ENCODE results near the gene NOS1AP. TPM values are rescaled to one million over a fixed set of nuclear protein-coding genes. Genes with fewer than 3 reads are reported as not detected.
"Not testable (repeated sequence)": the region's sequence is repeated elsewhere in the genome, so short reads cannot be mapped to it uniquely, and the experiment has no call there.

The NOS1AP gene
- total RNA-seq, 1 donor from 2014 or later = 4.9 TPM

DNA sequence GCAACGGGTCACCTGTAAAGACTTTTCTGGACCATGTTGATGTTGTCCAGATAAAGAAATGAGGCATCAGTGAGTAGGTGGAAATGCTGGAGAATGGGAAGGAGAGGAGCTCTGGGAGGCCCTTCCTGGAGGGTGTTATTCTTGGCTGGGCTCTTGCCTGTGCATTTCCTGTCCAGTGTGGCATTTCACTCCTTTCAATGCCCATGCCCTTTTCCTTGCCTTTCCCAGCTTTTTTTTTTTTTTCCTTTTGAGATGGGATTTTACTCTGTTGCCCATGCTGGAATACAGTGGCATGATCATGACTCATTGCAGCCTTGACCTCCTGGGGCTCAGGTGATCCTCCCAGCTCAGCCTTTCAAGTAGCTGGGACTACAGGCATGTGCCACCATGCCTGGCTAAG is 11.8 kb downstream of the NOS1AP start:
- Histone ChIP-seq H3K27me3 (no peaks in the 10 kb centered on the region), H3K27ac (no peak overlapping the region), H3K36me3 (no peaks in the 10 kb centered on the region), H3K9me3 (no peaks in the 10 kb centered on the region), H3K4me3 (no peak overlapping the region), H3K4me1 (no peaks in the 10 kb centered on the region)
- no peak for TF ChIP-seq CTCF (IDR thresholded peaks at IDR 0.05)
- no peak for ATAC-seq
- DNase-seq = no peak
- intact Hi-C loops (cut with DNase I) = no loop called here

DNA sequence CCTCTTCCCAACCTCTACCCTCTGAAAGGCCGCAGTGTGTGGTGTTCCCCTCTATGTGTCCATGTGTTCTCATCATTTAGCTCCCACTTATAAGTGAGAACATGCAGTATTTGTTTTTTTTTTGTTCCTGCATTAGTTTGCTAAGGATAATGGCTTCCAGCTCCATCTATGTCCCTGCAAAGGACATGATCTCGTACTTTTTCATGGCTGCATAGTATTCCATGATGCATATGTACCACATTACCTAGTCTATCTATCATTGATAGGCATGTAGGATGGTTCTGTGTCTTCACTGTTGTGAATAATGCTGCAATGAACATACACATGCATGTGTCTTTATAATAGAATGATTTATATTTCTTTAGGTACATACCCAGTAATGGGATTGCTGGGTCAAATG is 12.6 kb downstream of the NOS1AP start:
- ATAC-seq; intact Hi-C loops (cut with DNase I); H3K27me3 ChIP-seq; H3K27ac ChIP-seq; DNase-seq; H3K36me3 ChIP-seq; H3K9me3 ChIP-seq; H3K4me3 ChIP-seq; H3K4me1 ChIP-seq: not testable (repeated sequence)

DNA sequence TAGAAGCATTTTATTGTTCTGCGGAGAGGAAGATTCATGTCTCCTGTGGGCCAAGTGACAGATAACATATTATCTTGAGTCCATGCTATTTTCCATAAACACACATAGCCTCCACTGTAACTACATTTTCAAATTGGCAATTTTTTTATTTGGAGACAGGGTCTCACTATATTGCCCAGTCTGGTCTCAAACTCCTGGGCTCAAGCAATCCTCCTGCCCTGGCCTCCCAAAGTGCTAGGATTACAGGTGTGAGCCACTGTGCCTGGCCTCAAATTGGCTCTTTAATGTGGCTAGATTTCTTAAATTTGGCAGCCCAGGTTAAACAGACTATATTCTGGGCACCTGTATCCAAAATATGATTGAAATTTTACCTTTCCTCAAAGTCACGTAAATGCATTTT is 13.8 kb downstream of the NOS1AP start:
- Histone ChIP-seq H3K4me1 (no peaks in the 10 kb centered on the region), H3K4me3 (no peak overlapping the region), H3K27me3 (no peaks in the 10 kb centered on the region), H3K27ac (no peak overlapping the region), H3K36me3 (no peaks in the 10 kb centered on the region), H3K9me3 (no peaks in the 10 kb centered on the region)
- ATAC-seq (no peak), DNase-seq (no peak)
- intact Hi-C loops (cut with DNase I) = no loop called here
- no peak for TF ChIP-seq CTCF (IDR thresholded peaks at IDR 0.05)

DNA sequence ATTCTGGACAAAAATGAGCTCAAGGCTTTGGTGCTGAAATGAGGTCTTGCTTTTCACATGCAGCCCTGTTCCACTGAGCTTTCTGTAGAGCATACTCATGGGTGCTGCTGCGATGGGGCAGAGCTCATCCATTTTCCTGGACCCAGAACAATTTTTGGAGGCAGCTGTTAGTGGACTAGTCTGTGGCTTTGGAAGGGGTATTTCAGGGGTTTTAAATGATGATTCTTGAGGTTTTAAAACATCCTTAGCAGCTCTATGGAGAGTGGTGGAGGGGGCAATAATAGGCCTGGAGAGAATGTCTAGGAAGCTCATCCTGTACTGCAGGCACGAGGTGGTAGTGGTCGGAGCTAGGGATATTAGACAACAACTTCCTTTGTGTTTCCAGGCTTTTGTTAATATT is 16.5 kb downstream of the NOS1AP start:
- Histone ChIP-seq H3K27ac (no peak overlapping the region), H3K36me3 (no peaks in the 10 kb centered on the region), H3K4me1 (no peaks in the 10 kb centered on the region), H3K4me3 (no peak overlapping the region), H3K9me3 (no peaks in the 10 kb centered on the region), H3K27me3 (no peaks in the 10 kb centered on the region)
- intact Hi-C loops (cut with DNase I) = no loop called here
- ATAC-seq = no peak
- DNase-seq = no peak
- TF ChIP-seq CTCF (IDR thresholded peaks at IDR 0.05) = no peak

DNA sequence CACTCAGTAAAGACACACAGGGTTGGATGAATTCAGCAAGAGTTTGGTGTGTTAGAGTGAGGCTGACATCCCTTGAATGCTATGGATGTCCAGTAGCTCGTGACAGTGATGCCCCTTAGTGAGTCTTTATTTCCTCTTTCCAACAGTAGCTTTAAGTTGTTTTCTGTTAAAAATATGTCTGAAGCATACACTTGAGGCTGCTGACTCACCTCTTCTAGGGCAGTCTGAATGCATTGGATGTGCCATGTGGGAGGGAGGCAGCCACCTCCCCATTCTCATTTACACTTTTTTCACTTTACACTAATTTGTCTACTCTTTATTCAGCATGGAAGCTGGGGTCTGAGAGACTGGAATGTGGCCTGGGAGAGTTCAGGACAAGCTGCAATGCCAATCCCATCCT is 17.6 kb downstream of the NOS1AP start:
- no peaks in the 10 kb centered on the region for H3K9me3 ChIP-seq
- DNase-seq (no peak), ATAC-seq (no peak)
- H3K27ac ChIP-seq = no peak overlapping the region
- no peaks in the 10 kb centered on the region for H3K4me1 ChIP-seq
- intact Hi-C loops (cut with DNase I) = no loop called here
- H3K27me3 ChIP-seq = no peaks in the 10 kb centered on the region
- no peak for TF ChIP-seq CTCF (IDR thresholded peaks at IDR 0.05)
- no peak overlapping the region for H3K4me3 ChIP-seq
- H3K36me3 ChIP-seq = no peaks in the 10 kb centered on the region

GRCh38 chr1:162087574-162087973 is 18.1 kb downstream of the NOS1AP start:
- Histone ChIP-seq H3K4me1 (peaks cover 2% of the 10 kb centered on the region), H3K36me3 (no peaks in the 10 kb centered on the region), H3K9me3 (no peaks in the 10 kb centered on the region), H3K27ac (no peak overlapping the region), H3K4me3 (no peak overlapping the region), H3K27me3 (no peaks in the 10 kb centered on the region)
- ATAC-seq (no peak), DNase-seq (no peak)
- no peak for TF ChIP-seq CTCF (IDR thresholded peaks at IDR 0.05)
- intact Hi-C loops (cut with DNase I) = no loop called here

Data from upper lobe of right lung (tissue), 1 donor.